Measurements from ENCODE around the gene TRIM39. TPM values are rescaled to one million over a fixed set of nuclear protein-coding genes. Genes with fewer than 3 reads are reported as not detected.

The TRIM39 gene
- total and polyA plus RNA-seq, 3 donors from 2014 or later, result 30.6 to 58.1 (median 33.6) TPM

DNA sequence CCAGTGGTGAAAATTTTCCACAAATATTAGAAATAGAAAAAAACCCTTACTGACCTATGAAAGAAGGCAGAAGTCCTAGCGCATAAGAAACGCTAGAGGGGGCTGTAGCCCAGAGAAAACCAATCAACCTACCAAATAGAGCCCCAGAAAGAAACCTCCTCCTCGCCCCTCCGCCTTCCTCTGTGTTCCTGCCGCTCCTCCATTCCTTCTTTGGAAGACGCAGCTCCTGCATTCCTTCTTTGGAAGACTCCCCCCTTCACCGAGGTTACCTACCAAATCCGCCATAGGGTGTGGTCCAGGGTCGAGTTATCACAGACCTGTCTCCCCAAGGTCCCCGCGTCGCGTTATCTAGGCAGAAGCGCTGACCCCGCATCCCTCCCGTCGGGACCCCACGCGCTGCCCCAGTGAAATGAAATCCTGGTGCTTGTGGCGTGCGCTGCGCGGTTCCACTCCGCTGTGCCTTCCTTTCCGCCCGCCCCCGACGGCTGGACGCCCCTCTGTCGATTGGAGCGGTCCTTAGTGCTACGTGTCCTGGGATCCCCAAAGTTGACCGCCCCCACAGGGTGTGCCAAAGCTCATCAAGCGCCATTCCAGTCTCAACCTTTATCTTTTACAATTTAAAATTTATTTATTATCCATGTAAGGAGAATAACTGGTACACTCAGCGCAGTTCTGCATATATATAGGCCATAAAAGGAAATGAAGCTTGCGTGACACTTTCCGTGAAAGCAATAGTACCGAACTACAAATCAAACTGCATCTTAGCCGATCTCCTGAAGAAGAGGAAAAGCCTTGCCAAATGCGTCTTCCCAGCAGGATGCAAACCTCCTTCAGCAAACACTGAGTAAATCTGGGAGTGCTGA, 31.2 kb downstream of the TRIM39 start:
- no peaks in the 10 kb centered on the region for H3K4me1 ChIP-seq
- H3K36me3 ChIP-seq (ENCODE audit: low read depth, missing control alignments), result no peaks in the 10 kb centered on the region
- H3K9me3 ChIP-seq, result no peaks in the 10 kb centered on the region
- DNase-seq, result peak; percentile 73
- peak overlapping the region; percentile 12 to 51 for H3K4me3 ChIP-seq
- intact Hi-C loops (cut with DNase I; ENCODE audit: low total_unique reads), result no loop called here
- no peak overlapping the region for H3K27ac ChIP-seq
- TF ChIP-seq POLR2A (IDR thresholded peaks at IDR 0.05), result no peak
- TF ChIP-seq, protein P1, sequence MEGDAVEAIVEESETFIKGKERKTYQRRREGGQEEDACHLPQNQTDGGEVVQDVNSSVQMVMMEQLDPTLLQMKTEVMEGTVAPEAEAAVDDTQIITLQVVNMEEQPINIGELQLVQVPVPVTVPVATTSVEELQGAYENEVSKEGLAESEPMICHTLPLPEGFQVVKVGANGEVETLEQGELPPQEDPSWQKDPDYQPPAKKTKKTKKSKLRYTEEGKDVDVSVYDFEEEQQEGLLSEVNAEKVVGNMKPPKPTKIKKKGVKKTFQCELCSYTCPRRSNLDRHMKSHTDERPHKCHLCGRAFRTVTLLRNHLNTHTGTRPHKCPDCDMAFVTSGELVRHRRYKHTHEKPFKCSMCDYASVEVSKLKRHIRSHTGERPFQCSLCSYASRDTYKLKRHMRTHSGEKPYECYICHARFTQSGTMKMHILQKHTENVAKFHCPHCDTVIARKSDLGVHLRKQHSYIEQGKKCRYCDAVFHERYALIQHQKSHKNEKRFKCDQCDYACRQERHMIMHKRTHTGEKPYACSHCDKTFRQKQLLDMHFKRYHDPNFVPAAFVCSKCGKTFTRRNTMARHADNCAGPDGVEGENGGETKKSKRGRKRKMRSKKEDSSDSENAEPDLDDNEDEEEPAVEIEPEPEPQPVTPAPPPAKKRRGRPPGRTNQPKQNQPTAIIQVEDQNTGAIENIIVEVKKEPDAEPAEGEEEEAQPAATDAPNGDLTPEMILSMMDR (IDR thresholded peaks at IDR 0.05), result peak in 2 of 3 experiments; percentile 47 to 63
- H3K27me3 ChIP-seq, result no peaks in the 10 kb centered on the region
- 2 to 4% methylated on average over 40 of the region's 40 CpGs for WGBS, 2 donors

DNA sequence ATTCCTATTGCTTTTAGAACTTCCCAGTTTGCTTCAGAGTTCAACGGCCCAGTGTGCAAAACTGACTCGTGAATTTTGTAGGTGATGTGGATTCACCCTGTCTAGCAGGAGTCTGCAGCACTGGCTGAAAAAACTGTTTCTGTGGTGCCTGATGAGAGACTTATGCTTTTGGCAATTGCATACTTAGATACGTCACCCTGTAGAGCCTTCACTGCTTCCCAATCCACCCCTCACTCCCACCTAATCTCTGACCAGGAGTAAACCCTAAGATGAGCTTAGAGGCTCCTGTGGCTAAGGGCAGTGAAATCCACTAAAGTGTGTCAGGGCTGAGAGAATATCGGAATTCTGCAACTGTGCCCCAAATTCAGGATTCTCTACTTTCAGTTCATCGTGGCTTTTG, 32.5 kb downstream of the TRIM39 start:
- Histone ChIP-seq H3K27me3 (no peaks in the 10 kb centered on the region), H3K9me3 (no peaks in the 10 kb centered on the region), H3K4me3 (no peak overlapping the region), H3K27ac (no peak overlapping the region), H3K4me1 (no peaks in the 10 kb centered on the region), H3K36me3 (ENCODE audit: low read depth, missing control alignments) (no peaks in the 10 kb centered on the region)
- no peak for DNase-seq
- intact Hi-C loops (cut with DNase I; ENCODE audit: low total_unique reads), result no loop called here
- TF ChIP-seq, protein P1 (IDR thresholded peaks at IDR 0.05), result no peak
- TF ChIP-seq POLR2A (IDR thresholded peaks at IDR 0.05), result no peak
- 71% methylated on average over 5 of the region's 5 CpGs for WGBS, 2 donors

DNA sequence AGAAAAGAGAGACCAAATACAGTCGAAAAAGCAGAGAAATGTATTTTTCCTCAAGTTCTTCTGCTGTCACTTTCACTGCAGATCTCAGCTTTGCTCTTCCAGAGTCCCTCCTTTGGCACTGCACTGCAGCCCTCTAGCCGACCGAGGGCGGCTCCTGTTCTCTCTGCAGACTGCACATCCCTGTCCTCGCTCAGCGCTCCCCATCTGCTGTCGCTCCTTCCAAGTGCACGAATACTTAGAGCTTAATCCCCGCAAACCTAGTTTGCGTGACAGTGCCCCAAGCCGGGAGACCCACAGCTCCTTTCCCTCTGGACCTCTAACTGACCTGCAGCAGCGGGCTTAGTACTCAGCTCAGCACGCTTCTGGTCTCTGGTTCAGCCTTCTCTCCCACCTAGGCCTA, 33.4 kb downstream of the TRIM39 start:
- no peak overlapping the region for H3K27ac ChIP-seq
- WGBS, 2 donors, result 65 to 66% methylated on average over 13 of the region's 13 CpGs
- intact Hi-C loops (cut with DNase I; ENCODE audit: low total_unique reads), result no loop called here

DNA sequence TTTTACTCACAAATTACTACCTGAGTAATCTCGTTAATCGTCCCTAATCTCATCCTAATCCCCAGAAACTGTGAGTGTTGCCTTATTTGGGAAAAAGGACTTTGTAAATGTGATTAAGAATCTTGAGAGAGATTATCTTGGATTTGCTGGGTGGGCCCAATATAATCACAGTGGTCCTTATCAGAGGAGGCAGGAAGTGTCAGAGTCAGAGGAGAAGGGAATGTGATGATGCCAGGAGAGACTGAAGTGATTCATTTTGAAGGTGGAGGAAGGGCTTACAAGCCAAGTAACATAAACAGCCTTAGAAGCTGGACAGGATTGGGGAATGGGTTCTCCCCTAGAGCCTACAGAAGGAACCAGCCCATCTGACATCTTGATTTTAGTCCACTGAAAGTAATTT, 34.9 kb downstream of the TRIM39 start:
- Histone ChIP-seq H3K27ac (no peak overlapping the region), H3K36me3 (ENCODE audit: low read depth, missing control alignments) (no peaks in the 10 kb centered on the region), H3K9me3 (no peaks in the 10 kb centered on the region), H3K4me1 (no peaks in the 10 kb centered on the region), H3K27me3 (no peaks in the 10 kb centered on the region), H3K4me3 (no peak overlapping the region)
- no peak for DNase-seq
- no peak for TF ChIP-seq POLR2A (IDR thresholded peaks at IDR 0.05)
- TF ChIP-seq, protein P1 (IDR thresholded peaks at IDR 0.05), result no peak
- intact Hi-C loops (cut with DNase I; ENCODE audit: low total_unique reads), result no loop called here
- WGBS, 2 donors, result 86 to 89% methylated on average over 2 of the region's 2 CpGs

More for the DNA sequence above, 33.4 kb downstream of the TRIM39 start:
- Histone ChIP-seq H3K27me3 (no peaks in the 10 kb centered on the region), H3K36me3 (ENCODE audit: low read depth, missing control alignments) (no peaks in the 10 kb centered on the region), H3K4me3 (no peak overlapping the region), H3K9me3 (no peaks in the 10 kb centered on the region), H3K4me1 (no peaks in the 10 kb centered on the region)
- DNase-seq, result no peak
- TF ChIP-seq, protein P1 (IDR thresholded peaks at IDR 0.05), result no peak
- no peak for TF ChIP-seq POLR2A (IDR thresholded peaks at IDR 0.05)

DNA sequence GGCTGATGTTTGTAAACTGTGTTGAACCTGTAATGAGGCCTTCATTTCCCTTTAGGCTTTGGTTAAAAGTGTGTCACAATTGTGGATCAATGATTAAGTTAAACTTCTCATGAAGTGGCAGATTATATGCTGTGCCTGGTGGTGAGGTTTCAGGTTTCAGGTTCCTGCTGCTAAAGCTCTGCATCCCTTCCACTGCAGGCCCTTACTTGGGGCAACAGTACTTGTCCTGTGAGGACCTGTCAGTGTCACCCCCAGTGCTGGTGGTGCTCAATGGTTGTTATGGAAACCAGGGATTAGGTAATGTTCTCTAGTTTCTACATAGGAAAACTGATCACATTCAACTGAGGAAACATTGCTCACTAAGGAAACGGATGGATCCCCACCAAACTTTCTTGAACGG, 36.7 kb downstream of the TRIM39 start:
- H3K4me3 ChIP-seq, result no peak overlapping the region
- TF ChIP-seq, protein P1 (IDR thresholded peaks at IDR 0.05), result no peak
- no peak for TF ChIP-seq POLR2A (IDR thresholded peaks at IDR 0.05)
- no peak overlapping the region for H3K27ac ChIP-seq
- H3K4me1 ChIP-seq, result no peaks in the 10 kb centered on the region
- no peaks in the 10 kb centered on the region for H3K36me3 ChIP-seq (ENCODE audit: low read depth, missing control alignments)
- intact Hi-C loops (cut with DNase I; ENCODE audit: low total_unique reads), result no loop called here
- 86 to 90% methylated on average over 2 of the region's 2 CpGs for WGBS, 2 donors
- DNase-seq, result no peak
- H3K27me3 ChIP-seq, result no peaks in the 10 kb centered on the region
- H3K9me3 ChIP-seq, result no peaks in the 10 kb centered on the region

Measured in testis (tissue), 3 donors.